ENCODE measurements around the gene AQP12A.
"Not testable (repeated sequence)": the region's sequence is repeated elsewhere in the genome, so short reads cannot be mapped to it uniquely, and the experiment has no call there.

AQP12A gene, protein sequence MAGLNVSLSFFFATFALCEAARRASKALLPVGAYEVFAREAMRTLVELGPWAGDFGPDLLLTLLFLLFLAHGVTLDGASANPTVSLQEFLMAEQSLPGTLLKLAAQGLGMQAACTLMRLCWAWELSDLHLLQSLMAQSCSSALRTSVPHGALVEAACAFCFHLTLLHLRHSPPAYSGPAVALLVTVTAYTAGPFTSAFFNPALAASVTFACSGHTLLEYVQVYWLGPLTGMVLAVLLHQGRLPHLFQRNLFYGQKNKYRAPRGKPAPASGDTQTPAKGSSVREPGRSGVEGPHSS

DNA sequence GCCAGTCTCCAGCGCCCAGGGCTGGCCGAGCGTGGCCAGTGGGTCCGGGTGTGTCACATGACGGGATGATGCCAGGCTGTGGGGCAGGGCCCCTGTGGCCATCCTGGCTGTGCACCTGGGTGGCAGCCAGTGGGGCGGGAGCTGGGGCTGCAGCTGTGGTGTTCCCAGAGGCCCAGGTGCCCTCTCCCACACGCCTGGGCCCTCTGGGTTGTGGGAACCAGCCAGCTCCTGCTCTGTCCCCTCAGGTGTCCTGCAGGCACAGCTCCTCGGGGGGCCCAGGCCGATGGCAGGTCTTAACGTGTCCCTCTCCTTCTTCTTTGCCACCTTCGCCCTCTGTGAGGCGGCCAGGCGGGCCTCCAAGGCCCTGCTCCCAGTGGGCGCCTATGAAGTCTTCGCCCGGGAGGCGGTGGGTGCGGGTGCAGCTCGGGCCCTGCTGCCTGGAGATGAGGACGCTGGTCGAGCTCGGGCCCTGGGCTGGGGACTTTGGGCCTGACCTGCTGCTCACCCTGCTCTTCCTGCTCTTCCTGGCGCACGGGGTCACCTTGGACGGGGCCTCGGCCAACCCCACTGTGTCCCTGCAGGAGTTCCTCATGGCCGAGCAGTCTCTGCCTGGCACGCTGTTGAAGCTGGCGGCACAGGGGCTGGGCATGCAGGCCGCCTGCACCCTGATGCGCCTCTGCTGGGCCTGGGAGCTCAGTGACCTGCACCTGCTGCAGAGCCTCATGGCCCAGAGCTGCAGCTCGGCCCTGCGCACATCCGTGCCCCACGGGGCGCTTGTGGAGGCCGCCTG lies at the start of gene AQP12A:
Gene AQP12A (plus strand): TSS at position 236 of the 790 bp plus-strand sequence. CDS start 48 bp downstream, at position 284.
- not testable (repeated sequence) for DNase-seq

DNA sequence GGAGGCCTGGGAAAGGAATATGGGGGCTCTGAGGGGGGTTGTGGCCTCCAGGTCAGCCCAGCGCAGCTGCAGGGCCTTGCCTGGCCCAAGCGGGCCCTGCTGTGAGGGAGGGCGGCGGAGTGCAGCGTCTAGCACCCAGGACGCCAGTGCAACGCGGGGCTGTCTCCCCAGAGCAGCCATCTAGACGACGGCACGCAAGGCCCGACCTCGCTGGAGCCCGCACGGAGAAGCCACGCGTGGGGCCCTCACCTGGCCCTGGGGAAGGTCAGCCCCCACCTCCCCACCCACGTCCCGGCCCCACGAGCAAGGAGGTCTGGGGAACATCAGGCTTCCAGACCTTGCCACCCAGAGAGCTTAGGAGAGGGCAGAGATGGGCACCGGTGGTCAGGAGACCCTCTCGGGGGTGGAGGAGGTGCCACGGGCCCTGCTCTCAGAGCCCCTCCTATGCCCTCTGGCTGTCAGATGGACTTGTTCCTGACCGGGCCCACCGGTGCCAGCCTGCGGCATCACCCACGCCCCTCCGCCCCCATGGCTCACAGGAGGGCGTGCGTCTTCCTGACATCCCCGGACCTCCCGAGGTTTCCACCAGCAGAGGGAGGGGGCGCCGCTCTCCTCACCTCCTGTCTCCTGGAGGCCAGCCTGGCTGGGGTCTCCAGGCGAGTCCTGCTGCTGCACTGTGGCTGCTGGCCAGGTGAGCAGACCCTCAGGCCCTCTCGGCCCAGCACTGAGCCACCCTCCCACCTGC lies 49.4 kb upstream of the AQP12A start:
- DNase-seq = no peak

DNA sequence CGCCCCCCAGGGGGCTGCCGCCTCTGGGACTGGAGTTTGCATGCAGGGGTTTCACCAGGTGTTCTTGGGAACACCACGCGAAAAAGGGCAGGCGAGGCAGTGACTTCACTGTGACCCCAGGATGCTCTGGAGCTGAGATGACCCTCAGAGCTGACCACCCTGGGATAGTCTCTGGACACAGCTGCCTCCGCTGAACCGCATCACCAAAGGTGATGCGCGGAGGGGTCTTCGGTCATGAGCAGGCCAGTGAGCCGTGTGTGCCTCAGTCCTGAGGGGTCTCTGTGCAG lies 48.9 kb upstream of the AQP12A start:
- no peak for DNase-seq

DNA sequence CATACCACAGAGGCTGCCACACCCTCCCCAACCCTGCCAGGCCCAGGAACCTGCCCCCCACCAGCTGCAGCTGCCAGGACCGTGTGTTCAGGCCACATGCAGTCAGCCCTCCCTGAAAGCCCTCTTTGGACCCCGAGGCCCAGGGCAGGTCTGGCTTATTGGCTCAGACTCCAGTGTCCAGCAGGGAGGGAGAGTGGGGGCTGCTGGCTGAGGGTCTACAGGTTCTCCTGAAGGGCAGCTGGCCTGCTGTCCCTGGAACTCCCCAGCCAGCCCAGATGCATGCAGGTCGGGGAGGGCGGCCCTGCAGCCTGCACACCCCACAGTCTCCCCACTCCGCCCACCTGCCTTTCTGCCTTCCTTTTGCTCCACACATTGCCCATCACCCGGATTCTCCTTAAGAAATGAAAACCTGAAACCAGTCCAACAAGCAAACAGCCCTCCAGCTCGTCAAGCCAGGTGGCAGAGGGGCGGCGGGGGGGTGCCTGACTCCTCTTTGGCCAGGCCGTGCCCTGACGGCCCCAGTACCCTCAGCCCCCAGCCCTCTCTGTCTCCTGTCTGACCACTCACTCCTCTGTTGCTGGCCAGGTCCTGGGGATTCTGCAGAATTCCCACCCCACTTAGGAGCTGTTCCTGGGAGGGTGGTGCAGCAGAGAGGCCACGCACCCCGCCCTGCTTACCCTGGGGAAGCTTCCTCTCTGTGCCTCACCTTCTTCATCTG lies 48.4 kb upstream of the AQP12A start:
- DNase-seq = no peak

DNA sequence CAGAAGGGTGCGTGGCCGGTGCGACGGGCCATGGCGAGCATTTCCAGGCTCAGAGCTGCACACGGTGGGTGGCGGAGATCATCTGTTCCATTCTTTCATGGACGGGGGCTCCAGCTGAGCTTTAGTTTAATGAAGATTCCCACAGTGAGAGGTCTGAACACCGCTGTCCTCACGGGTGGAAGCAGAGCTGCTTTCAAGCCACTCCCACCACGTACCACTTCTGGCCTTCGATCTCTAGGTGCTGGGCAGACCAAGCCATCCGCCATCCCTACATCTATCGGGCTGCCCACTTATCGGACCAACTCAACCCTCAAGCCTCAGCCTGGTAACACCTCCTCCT lies 47.9 kb upstream of the AQP12A start:
- no peak for DNase-seq

DNA sequence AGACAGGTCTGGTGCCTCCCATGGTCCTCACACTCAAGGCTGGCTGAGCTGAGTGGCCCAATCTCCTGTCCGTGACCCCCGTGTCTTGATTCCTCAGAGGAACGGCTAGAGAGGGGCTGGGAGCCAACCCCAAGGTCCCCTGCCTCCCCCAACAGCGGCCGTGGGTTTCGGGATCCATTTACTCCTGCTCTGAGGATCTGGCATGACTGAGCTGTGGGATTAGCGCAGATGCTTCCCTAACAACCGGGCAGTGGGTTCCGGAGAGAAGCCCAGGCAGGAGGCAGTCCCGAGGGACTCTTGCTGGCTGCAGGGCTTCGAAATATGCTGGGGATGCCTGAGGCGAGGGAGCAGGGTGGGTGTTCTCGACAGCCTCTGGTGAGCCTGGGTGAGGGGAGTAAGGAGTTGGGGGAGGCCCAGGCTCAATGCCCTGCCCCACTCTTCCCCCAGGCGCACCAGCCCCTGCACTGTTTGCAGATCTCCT lies 47.5 kb upstream of the AQP12A start:
- DNase-seq = no peak

DNA sequence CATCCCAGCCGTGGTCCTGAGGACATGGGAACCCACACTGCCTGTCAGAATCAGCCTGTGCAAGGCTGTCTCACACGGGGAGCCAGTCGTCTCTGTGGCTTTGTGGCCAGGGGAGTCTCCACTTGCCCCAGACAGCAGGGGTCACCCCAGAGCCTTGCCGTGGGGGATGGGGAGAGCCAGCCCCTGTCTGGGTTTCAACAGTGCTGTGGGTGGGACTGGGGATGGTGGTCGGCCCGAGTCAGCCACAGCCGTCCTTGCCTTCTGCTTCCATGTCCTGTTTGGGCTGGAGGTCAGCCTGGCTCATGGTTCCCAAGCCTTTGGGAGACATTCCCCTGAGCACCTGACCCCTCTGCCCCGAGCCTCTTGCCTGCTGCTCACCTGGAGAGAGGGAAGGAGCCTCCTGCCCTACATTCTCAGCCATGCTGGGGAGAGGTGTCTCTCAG lies 46.8 kb upstream of the AQP12A start:
- no peak for DNase-seq

DNA sequence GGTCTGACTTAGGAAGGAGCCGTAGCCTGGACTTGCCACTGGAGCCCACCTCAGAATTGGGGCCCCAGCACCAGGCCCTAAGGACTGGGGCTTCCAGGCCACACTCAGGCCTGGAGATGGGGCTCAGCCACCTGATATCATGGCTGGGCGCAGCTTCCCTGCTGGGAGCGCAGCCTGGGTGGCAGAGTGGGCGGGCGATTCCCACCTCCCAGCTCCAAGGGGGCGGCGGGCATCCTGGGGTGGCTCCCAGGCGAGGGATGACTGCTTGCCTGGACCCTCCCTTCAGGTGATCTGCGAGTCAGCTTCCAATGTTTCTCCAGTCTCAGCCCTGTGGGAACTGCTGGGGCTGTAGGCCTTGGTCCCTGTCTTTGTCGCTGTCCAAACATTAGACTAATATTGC lies 46.3 kb upstream of the AQP12A start:
- DNase-seq = no peak

DNA sequence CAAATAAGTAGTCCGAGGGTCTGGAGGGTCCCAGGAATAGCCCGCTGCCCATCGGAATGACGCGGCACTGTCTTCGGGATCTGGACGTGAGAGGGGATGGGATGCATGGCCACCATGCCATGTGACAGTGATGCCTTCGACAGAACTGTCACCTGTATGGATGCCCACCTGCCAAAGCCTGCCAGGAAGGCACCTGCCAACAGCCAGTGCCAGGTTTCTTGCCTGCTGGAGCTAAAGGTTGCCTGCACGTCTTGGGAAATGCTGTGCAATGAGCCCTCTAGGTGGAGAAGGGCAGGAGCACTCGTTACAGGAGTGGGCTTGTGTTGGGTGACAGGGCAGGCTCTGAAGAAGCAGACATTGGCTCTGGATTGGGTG lies 45.9 kb upstream of the AQP12A start:
- DNase-seq = no peak

DNA sequence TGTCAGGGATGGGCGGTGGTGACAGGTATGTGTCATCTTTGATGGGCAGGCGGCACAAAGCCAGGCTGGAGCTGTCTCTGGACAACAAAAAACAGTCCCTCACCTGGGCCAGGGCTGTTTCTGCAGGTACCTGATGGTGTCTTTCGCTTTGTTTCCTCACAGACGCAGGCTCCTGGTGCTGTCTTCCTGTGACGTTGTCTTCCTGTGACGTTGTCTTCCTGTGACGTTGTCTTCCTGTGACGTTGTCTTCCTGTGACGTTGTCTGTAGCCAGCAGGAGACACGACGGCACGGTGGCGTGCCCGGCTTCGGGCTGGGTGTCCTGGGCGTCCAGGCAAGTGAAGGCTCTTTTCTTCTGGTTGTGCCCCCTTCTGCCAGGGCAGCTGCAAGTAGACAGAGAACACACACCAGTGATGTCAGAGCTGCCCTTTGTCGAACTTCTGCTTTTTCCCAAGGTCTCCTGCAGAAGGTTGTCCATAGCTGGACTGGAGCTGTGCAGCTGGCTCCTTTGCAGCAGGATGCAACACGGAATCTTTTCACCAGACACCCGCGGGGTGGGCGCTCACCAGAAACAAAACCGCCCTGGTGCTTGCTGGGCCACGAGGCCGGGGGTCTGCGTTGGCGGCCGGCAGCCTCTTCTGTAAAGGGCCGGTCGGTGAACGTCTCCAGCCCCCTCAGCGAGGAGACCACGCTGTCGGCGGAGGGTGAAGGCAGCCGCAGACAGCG lies 45.3 kb upstream of the AQP12A start:
- DNase-seq = no peak

DNA sequence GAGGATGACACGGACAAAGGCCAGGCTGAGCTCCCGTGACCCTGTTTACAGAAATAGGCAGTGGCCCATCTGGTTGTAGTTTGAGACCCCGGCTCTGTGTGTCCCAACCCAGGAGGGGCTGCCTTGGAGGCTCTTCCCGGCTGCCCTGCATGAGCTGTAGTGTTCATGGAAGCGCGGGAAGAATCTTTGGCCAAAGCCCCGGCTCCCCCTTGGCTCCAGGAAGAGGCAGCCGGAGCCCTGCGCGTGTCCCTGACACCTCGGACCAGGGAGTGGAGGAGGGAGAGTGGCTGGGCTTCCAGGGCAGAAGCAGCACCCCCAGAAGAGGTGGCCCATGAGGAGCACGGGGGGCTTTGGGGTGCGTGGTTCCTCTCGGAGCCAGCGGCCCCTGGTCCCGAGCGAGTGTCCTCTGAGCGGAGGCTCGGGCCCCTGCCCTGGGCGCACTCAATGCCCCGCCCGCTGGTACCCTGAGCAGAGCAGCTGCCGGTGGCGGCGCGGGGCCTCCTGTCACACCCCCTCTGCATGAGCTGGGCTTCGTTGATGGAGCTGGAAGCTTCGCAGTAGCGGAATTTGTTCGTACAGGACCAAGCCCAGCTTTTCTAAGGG lies 44.7 kb upstream of the AQP12A start:
- no peak for DNase-seq

DNA sequence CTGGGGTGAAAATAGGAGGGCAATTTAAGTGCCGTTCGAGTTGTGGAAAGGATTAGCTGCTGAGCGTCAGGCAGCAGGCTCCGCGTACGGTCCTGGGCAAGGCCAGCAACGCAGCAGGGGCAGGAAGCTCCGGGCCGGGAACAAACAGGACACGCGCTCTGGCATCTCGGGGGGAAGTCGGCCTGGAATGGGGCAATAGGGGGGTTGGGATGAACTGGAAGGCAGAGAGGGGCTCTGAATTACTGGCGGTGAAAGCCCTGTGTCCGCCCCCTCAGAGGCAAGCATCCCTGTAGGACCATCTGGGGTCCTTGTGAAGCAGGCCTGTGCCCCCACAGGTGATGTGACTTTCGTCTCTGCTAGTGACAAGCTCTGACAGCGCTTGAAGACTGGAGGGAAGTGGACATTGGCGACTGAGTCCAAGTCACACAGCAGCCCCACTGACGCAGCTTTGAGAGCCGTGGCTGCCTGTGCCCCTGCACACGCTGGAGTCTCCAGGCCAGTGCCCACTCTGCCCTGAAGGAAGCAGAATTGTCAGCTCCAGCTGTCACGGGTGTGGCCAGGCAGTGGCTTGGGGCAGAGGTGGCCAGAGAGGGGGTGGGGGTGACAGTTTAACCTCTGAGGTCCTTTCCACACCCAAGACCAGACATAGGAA lies 44.0 kb upstream of the AQP12A start:
- no peak for DNase-seq

DNA sequence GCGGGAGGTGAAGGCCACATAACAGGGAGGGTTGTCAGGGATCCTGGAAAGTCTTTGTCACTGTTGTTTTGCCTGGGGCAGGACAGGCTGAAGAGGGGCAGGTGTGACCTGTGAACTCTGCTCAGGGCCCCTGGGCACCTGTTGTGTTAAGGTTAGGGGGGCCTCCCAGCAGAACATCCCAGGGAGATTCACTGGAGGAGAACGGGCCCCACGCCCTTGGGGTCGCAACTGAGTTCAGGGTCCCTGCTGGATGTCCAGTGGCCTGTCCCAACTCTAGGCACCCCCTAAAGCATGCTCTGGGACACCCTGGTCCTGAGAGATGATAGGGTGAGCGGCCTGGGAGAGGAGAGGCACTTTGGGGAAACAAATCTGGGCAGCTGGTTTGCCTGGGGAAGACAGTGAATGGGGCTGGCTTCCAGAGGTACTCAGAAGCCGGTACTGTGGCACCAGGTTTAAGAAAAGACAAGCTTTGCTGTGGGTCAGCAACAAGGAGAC lies 43.5 kb upstream of the AQP12A start:
- DNase-seq = no peak

DNA sequence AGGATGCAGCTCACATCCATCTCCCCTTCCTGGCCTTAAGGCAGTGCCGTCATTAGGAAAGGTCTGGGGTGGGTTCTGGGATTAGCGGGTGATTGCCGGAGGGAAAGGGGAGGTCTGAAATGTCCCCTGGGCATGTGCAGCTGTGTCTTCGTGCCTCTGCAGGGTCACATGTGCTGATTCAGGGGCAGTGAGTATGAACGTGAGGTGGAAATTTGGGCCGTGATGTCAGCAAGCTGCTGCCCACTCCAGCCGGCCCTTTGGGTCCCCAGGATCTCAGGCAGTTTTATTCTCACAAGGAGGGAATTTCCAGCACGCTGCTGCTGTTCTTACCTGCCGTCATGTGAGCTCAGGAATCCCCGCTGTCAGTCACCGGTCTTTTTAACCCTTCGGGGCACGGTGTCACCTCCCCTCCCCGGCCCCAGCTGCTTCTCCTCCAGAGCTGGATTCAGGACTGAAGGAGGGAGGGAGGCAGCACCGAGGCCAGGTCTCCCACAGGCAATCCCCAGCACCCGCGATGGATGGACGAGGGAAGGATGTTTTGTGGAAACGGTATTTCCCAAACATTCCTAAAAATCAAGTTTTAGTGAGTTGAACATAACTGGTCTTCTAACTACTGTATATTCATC lies 42.9 kb upstream of the AQP12A start:
- DNase-seq = no peak

DNA sequence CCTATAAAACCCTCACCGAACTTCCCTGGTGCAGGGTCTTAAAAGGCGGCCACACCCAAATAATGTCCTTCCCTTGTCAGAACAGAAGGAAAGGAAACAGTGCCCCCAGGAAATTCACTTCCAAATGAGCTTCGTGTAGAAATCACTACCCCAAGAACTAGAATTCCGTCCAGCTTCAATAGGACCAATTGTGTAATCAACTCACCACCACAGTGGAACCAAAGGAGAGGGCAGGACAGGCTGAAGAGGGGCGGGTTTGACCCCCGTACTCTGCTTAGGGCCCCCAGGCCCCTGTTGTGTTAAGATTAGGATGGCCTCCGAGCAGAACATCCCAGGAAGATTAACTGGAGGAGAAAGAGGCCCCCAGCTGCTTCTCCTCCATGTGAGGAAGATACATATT lies 42.3 kb upstream of the AQP12A start:
- no peak for DNase-seq

DNA sequence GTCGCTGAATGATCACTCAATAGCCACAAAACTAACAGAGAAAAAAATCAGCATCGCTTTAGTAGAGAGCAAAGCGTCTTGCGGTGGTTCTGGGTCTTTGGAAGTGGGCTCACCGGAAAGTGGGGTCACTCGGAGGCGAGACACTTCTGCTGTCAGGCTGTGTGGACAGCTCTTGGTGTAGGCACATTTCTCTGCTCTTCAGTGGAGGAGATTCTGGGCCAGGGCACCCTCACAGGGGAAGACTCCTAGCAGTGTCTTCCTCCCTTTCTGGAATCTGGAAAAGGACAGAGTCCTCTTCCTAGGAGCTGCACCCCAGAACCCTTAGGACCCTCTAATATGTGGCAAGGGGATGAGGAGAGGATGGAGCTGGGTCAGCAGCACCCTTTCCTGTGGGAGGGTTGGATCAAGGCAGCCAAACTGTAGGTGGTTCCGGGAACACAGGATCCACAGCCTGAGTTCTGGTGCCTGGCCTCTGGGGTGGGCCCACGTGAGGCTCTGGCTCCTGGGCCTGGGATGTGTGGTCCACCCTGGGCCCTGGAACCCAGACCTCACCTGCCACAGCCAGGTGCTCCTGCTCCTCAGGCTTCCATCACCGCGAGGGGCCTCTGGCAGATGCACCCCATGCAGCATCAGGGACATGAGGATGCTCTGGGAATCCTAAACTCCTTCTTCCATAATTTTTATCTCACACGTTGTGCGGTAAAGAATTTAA lies 41.3 kb upstream of the AQP12A start:
- no peak for DNase-seq

DNA sequence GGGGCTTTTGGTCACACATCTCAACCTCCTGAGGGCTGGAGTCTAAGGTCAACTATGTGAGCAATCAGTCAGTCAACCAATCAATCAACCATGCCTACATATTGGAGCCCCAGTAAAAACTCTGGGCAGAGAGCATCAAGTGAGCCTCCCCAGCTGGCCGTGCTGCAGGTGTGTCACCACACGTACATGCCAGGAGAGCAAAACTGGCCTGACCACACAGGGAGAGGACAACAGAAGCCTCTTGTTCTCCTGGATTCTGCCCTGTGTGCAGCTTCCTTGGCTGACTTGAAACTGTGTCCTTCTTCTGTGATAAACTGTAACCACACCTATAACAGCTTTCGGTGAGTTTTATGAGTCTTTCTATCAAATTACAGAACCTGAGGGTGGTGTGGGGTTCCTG lies 40.5 kb upstream of the AQP12A start:
- DNase-seq = no peak

DNA sequence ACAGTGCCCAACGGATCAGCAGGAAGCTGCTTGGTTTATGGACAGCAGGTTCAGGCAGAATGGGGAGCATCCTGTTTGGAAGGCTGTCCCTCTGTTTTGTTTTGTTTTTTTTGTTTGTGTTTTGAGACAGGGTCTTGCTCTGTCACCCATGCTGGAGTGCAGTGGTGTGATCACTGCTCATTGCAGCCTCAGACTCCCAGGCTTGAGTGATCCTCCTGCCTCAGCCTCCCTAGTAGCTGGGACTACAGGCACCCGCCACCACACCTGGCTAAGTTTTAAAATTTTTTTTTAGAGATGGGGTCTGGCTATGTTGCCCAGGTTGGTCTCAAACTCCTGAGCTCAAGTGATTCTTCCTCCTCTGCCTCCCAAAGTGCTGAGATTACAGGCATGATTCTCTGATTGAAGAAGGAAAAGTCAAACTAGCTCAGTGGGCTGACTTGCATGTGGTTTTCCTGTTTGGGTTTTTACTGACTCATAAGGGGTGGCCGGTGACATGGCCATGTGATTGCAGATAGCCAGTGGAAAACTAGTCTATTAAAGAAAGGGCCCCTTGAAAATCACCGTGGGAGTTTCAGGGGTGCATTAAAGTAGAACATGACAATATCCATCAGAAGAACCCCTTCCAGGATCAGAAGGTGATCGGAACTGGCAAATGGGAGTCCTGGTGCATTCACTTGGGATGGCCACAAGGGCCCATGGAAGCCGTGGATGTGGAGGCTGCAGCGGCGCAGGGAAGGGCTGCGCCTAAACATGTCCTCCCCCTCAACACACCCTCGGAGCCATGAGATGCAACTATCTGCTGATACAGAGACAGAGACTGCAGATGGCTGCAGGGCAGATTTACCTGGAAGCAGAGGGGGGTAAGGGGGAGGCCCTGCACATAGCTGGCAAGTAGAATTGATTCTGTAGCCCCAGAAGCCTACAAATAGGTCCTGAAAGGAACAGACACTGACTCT lies 35.5 kb upstream of the AQP12A start:
- no peak for DNase-seq

DNA sequence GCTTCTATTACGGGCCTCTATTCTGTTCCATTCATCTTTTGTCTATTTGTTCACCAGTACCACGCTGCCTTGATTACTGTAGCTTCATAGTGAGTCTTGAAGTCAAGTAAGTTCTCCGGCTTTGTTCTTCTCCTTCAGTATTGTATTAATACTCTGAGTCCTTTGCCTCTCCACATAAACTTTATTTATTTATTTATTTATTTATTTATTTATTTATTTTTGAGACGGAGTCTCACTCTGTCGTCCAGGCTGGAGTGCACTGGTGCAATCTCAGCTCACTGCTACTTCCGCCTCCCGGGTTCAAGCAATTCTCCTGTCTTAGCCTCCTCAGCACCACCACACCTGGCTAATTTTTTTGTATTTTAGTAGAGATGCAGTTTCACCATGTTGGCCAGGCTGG lies 31.8 kb upstream of the AQP12A start:
- not testable (repeated sequence) for DNase-seq
